ENCODE measurements around the gene RPL41. TPM values are rescaled to one million over a fixed set of nuclear protein-coding genes. Genes with fewer than 3 reads are reported as not detected.

The RPL41 gene
- total and polyA plus RNA-seq, 9 of the 15 experiments (the other 6 are each of a cell fraction or from before 2014, with no cell fraction given): 3,403 to 11,276 (median 5,604) TPM

DNA sequence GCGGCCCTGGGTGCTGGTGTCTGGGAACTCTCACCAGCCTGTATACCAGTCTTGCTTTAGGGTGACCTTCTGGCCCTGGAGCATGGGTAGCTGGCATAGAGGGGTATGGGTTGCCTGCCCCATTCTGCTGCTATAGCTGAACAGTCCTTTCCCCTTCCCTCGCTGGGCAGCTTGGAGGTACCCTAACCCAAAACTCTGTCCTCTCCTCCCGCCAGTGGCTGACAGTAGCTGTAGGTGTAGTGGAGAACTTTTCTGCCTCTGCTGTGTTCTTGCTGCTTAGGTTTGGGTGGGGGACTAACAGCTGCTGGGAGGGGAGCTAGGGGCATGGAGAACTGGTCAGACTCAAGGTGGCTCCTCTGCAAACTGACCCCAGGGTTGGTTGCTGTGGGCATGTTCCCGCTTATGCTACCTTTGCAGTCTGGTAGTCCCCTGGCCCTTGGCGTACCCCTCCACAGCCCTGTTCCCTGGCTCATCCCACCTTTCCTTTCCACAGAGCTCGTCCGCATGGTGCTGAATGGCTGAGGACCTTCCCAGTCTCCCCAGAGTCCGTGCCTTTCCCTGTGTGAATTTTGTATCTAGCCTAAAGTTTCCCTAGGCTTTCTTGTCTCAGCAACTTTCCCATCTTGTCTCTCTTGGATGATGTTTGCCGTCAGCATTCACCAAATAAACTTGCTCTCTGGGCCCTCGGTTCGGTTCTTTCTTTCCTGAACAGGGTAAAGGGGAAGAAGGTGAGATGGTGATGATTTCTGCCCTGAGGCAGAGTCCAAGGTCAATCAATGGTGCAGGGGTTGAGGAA is 44.7 kb downstream of the RPL41 start:
- Histone ChIP-seq H3K36me3 (ENCODE audit: control insufficient read depth, insufficient read depth, low read length) (peaks cover 71% of the 10 kb centered on the region), H3K9me3 (replicated peaks; ENCODE audit: control insufficient read depth, insufficient read depth, low read depth, low read length) (no peaks in the 10 kb centered on the region), H3K9ac (ENCODE audit: insufficient read depth in 1 of 2, low read depth in 2 of 2, low read length in 2 of 2) (peak overlapping the region; percentile 72 to 98; a peak in 2 of 4 replicates), H3K9me1 (ENCODE audit: control insufficient read depth, insufficient read depth, low read length) (peaks cover 3% of the 10 kb centered on the region), H3K79me2 (ENCODE audit: control insufficient read depth, insufficient read depth, low read length) (peaks cover 40% of the 10 kb centered on the region), H4K20me1 (replicated peaks; ENCODE audit: control insufficient read depth, insufficient read depth, low read length) (peaks cover 34% of the 10 kb centered on the region; the same call in 1 of the 2 replicates), H3K27ac (ENCODE audit: extremely low read depth, low read depth, low read length) (peak overlapping the region; percentile 39; the same call in 1 of the 3 replicates), H3K4me3 (no peak overlapping the region), H2AFZ (ENCODE audit: low read depth, low read length) (no peak overlapping the region), H3K4me1 (replicated peaks in 1 of 2; ENCODE audit: control insufficient read depth in 2 of 2, insufficient read depth in 2 of 2, low read length in 2 of 2) (peaks cover 17 to 28% of the 10 kb centered on the region in 2 experiments; a peak in 4 of 5 replicates), H3K4me2 (ENCODE audit: insufficient read depth, low read length) (peak overlapping the region; percentile 80; the same call in 1 of the 2 replicates), H3K27me3 (ENCODE audit: control insufficient read depth in 2 of 2, insufficient read depth in 2 of 2, low read length in 2 of 2) (no peaks in the 10 kb centered on the region)
- DNase-seq (ENCODE audit: extremely low read depth in 1 of 4, low spot score in 3 of 4) (no peak), FAIRE-seq (no peak), ATAC-seq (no peak)
- no TSS peak for BruUV-seq (replicated peaks)
- POLR2A ChIA-PET: interaction anchor here (0.5 to 8.9 kb wide), 20 partner anchors 8 to 461 kb away, joined by 3 to 124 read pairs (median 6); partner anchors contain the start of genes CNPY2, ESYT1, MYL6B and PA2G4
- in situ Hi-C loops (cut with MboI): no loop called here
- CTCF ChIA-PET (ENCODE audit: low intra/inter-chr PET ratio): no interaction called here
- intact Hi-C loops (cut with micrococcal nuclease): no loop called here
- 93% methylated on average over 11 of the region's 11 CpGs for WGBS (ENCODE audit: insufficient coverage, low coverage, missing lambda C conversion rate)
- TF ChIP-seq BACH1 (tag; IDR thresholded peaks at IDR 0.05) (no peak), NCOR1 (IDR thresholded peaks at IDR 0.05) (peak; percentile 15; the same call in 1 of the 2 replicates), ARHGAP35 (IDR thresholded peaks at IDR 0.05; ENCODE audit: partially characterized antibody) (no peak), SIRT6 (IDR thresholded peaks at IDR 0.05; ENCODE audit: low read depth, low read length) (peak; percentile 12), SREBF1 (IDR thresholded peaks at IDR 0.05; ENCODE audit: borderline replicate concordance, low read depth, low read length) (no peak), POLR2G (IDR thresholded peaks at IDR 0.05; ENCODE audit: low read depth, low read length) (peak; percentile 53; the same call in 1 of the 2 replicates), HDAC1 (IDR thresholded peaks at IDR 0.05) (no peak), MTF1 (CRISPR knock-in tag; IDR thresholded peaks at IDR 0.05; ENCODE audit: borderline replicate concordance) (no peak), CC2D1A (IDR thresholded peaks at IDR 0.05) (no peak), ELF2 (CRISPR knock-in tag; IDR thresholded peaks at IDR 0.05) (peak; percentile 26; the same call in 1 of the 2 replicates)
- TF ChIP-seq, protein P1, sequence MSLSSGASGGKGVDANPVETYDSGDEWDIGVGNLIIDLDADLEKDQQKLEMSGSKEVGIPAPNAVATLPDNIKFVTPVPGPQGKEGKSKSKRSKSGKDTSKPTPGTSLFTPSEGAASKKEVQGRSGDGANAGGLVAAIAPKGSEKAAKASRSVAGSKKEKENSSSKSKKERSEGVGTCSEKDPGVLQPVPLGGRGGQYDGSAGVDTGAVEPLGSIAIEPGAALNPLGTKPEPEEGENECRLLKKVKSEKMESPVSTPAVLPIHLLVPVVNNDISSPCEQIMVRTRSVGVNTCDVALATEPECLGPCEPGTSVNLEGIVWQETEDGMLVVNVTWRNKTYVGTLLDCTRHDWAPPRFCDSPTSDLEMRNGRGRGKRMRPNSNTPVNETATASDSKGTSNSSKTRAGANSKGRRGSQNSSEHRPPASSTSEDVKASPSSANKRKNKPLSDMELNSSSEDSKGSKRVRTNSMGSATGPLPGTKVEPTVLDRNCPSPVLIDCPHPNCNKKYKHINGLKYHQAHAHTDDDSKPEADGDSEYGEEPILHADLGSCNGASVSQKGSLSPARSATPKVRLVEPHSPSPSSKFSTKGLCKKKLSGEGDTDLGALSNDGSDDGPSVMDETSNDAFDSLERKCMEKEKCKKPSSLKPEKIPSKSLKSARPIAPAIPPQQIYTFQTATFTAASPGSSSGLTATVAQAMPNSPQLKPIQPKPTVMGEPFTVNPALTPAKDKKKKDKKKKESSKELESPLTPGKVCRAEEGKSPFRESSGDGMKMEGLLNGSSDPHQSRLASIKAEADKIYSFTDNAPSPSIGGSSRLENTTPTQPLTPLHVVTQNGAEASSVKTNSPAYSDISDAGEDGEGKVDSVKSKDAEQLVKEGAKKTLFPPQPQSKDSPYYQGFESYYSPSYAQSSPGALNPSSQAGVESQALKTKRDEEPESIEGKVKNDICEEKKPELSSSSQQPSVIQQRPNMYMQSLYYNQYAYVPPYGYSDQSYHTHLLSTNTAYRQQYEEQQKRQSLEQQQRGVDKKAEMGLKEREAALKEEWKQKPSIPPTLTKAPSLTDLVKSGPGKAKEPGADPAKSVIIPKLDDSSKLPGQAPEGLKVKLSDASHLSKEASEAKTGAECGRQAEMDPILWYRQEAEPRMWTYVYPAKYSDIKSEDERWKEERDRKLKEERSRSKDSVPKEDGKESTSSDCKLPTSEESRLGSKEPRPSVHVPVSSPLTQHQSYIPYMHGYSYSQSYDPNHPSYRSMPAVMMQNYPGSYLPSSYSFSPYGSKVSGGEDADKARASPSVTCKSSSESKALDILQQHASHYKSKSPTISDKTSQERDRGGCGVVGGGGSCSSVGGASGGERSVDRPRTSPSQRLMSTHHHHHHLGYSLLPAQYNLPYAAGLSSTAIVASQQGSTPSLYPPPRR (CRISPR knock-in tag; IDR thresholded peaks at IDR 0.05; ENCODE audit: borderline replicate concordance): 0 out of 2 replicates have a peak, but pooled peaks have one; percentile 30
- TF ChIP-seq, protein P2, sequence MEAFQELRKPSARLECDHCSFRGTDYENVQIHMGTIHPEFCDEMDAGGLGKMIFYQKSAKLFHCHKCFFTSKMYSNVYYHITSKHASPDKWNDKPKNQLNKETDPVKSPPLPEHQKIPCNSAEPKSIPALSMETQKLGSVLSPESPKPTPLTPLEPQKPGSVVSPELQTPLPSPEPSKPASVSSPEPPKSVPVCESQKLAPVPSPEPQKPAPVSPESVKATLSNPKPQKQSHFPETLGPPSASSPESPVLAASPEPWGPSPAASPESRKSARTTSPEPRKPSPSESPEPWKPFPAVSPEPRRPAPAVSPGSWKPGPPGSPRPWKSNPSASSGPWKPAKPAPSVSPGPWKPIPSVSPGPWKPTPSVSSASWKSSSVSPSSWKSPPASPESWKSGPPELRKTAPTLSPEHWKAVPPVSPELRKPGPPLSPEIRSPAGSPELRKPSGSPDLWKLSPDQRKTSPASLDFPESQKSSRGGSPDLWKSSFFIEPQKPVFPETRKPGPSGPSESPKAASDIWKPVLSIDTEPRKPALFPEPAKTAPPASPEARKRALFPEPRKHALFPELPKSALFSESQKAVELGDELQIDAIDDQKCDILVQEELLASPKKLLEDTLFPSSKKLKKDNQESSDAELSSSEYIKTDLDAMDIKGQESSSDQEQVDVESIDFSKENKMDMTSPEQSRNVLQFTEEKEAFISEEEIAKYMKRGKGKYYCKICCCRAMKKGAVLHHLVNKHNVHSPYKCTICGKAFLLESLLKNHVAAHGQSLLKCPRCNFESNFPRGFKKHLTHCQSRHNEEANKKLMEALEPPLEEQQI (IDR thresholded peaks at IDR 0.05): no peak
- TF ChIP-seq, protein P3, sequence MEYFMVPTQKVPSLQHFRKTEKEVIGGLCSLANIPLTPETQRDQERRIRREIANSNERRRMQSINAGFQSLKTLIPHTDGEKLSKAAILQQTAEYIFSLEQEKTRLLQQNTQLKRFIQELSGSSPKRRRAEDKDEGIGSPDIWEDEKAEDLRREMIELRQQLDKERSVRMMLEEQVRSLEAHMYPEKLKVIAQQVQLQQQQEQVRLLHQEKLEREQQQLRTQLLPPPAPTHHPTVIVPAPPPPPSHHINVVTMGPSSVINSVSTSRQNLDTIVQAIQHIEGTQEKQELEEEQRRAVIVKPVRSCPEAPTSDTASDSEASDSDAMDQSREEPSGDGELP (CRISPR knock-in tag; IDR thresholded peaks at IDR 0.05; ENCODE audit: borderline replicate concordance): 0 out of 2 replicates have a peak, but pooled peaks have one; percentile 18

Data from K562 (cell line).